ENCODE measurements around the gene PRRG2.

Gene PRRG2

GRCh38 chr19:49552749-49553148, 28.4 kb upstream of the PRRG2 start:
- TF ChIP-seq, protein P1, sequence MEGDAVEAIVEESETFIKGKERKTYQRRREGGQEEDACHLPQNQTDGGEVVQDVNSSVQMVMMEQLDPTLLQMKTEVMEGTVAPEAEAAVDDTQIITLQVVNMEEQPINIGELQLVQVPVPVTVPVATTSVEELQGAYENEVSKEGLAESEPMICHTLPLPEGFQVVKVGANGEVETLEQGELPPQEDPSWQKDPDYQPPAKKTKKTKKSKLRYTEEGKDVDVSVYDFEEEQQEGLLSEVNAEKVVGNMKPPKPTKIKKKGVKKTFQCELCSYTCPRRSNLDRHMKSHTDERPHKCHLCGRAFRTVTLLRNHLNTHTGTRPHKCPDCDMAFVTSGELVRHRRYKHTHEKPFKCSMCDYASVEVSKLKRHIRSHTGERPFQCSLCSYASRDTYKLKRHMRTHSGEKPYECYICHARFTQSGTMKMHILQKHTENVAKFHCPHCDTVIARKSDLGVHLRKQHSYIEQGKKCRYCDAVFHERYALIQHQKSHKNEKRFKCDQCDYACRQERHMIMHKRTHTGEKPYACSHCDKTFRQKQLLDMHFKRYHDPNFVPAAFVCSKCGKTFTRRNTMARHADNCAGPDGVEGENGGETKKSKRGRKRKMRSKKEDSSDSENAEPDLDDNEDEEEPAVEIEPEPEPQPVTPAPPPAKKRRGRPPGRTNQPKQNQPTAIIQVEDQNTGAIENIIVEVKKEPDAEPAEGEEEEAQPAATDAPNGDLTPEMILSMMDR (conservative IDR thresholded peaks at IDR 0.05) = no peak
- no peak overlapping the region for H3K27ac ChIP-seq

DNA sequence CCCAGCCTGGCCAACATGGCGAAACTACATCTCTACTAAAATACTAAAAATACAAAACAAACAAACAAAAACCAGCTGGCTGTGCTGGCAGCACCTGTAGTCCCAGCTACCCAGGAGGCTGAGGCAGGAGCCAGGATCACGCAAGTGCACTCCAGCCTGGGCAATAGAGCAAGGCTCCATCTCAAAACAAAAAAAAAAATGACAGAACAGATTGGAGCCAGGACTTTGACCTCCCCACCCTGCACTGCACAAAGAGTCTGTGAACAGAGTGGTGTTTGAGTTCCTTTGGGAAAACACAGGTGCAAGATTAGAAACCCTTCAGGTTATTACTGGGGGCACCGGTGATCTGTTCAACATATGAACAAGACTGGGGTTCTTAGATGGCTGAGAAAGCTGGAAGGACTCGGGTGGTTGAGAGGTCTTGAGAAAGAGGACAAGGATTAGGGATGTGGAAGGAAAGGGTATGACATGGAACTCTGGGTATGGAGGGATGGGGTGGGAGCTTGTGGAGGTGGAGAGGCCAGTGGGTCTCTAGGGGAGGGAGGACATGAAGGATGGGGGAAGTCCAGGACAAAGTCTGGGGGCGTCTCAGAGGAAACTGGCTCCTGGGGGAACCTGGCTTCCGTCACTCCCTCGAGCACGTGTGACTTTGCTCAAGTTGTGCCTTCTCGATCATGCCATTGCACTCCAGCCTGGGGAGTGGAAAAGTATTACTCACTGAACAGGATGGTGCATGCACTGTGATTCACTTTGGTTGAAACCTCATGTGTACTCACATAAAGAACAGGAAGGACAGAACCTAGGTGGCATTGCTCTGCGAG, 27.5 kb upstream of the PRRG2 start:
- TF ChIP-seq, protein P1 (conservative IDR thresholded peaks at IDR 0.05) = no peak
- no peak overlapping the region for H3K27ac ChIP-seq

GRCh38 chr19:49554701-49555181, 26.4 kb upstream of the PRRG2 start:
- TF ChIP-seq, protein P1 (conservative IDR thresholded peaks at IDR 0.05) = no peak
- H3K27ac ChIP-seq = no peak overlapping the region

- no peak overlapping the region for H3K27ac ChIP-seq
Observed at GRCh38 chr19:49555600-49556411, 25.3 kb upstream of the PRRG2 start.

GRCh38 chr19:49556412-49557398, 24.4 kb upstream of the PRRG2 start:
- H3K27ac ChIP-seq = no peak overlapping the region
- TF ChIP-seq, protein P1 (conservative IDR thresholded peaks at IDR 0.05) = no peak

More at GRCh38 chr19:49555600-49556411, 25.3 kb upstream of the PRRG2 start:
- TF ChIP-seq, protein P1 (conservative IDR thresholded peaks at IDR 0.05) = no peak

GRCh38 chr19:49557641-49558325, 23.3 kb upstream of the PRRG2 start:
- TF ChIP-seq, protein P1 (conservative IDR thresholded peaks at IDR 0.05) = no peak
- H3K27ac ChIP-seq = no peak overlapping the region

Data from VCaP (cell line).